TTC549 (cell line): ENCODE data around the gene TTC3.

ENCODE experiments used
- FAIRE-seq: peaks from 2 replicates; lab custom pipeline; 2012; peaks lifted over from hg19 to GRCh38; lab: Jason Lieb, UNC

The TTC3 gene

DNA sequence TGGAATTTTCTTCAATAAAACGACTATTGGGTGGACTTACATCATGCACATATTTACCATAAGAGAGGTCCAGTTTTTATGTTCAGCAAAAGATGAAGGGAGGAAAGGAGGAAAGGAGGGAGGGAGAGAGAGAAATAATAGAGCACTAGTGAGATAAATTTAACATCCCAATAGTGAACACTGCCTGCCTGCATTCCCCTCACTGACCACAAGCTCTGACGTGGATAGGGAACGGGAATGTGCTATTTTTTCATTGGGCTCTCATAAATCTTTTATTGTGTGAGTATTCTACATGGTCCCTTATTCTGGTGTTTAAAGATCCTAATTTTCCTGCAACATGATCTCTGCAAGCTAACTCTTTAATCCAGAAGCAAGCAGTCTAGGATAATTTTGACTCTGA is 82.1 kb downstream of the TTC3 start:
- FAIRE-seq: no peak

DNA sequence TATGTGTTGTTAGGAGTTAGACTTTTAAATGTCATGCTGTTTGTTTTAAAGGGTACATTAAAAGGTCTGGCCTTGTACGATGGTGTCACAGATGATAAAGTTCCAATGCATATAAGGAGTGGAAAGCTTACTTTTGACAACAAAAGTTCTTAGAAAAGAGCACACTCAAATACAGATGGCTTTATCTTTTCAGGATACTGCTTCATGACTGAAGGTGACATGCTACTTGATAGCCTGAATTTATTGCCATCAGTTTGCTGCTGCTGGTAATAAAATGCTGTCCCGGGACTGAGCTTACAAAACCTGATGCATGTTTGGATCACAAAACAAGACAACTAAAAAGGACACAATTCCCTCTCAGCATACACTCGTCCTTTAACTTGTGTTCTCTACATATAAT is 84.9 kb downstream of the TTC3 start:
- no peak for FAIRE-seq

DNA sequence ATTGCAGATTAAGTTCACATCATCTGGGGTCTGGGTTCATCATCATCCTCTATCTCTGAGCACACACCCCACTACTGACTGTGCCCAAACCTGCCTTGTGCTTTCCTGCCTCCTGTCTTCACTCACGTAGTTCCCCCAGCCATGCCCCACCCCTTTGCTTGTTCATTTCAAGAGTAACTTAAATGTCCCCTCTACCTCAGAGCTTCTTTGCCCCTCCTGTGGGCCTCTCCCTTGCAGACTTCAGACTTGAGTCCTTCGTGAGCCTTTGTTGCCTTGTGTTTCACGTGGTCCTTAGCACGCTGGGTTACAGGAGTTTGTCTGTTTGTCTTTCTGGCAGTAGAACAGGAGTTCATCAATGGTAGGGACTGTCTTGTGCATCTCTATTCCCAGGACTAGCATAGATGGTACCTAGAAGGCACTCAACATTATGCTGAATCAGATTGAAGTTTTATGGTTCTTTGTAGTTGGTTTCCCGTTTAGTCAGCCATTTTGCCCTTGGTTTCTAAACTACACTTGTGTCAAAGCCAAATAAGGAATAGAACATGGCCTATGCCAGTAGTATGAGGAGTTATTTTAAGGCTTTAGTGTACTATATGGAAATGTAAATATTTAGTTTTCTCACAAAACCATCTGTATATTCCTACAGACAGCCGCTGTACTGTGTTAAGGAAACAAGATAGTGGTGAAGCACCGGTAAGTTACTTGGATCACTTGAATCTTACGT is 86.2 kb downstream of the TTC3 start:
- no peak for FAIRE-seq

DNA sequence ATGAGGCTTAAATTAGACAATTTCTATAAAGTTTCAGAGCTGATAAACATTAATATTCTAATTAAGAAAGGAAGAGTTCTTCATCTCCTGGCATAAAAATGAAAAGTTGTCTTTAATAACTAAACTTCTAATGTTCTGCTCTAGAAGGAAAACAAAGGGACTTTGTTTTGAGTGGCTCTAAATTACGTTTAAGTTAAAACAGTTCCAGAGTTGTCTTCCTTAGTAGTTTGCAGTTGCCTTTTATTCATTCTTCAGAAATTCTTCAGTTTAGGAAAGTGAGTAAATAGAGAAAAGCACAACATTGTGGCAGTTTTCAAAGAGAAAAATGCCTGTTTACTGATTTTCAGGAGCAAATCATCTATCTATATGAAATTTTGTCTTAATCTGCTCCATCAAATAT is 86.9 kb downstream of the TTC3 start:
- FAIRE-seq: no peak

DNA sequence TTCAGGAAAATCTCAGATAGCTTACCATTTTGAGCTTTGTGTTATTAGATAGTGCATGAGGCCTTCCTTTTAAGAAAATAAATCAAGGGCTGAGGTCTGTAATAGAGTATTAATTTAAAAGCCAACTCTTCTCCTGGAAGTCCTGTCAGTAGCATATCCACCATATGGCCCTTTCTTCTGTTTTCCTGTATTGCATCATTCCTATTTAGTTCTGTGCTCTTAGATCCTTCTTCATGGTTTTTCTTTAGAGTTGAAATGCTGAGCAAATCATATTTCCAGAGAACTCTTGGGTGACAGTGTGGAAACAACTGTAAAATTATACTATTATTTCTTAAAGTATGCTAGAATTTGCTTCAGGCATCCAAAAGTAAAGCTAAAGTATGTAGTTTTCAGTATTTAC is 91.7 kb downstream of the TTC3 start:
- no peak for FAIRE-seq

DNA sequence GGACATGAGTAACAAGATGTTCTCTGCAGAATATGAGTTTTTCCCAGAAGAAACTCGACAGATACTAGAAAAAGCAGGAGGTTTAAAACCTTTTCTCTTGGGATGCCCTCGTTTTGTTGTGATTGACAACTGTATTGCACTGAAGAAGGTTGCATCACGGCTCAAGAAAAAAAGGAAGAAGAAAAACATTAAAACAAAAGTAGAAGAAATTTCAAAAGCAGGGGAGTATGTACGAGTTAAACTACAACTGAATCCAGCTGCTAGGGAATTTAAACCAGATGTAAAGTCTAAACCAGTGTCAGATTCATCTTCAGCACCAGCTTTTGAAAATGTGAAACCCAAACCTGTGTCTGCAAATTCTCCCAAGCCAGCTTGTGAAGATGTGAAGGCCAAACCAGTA is 92.5 kb downstream of the TTC3 start:
- no peak for FAIRE-seq

DNA sequence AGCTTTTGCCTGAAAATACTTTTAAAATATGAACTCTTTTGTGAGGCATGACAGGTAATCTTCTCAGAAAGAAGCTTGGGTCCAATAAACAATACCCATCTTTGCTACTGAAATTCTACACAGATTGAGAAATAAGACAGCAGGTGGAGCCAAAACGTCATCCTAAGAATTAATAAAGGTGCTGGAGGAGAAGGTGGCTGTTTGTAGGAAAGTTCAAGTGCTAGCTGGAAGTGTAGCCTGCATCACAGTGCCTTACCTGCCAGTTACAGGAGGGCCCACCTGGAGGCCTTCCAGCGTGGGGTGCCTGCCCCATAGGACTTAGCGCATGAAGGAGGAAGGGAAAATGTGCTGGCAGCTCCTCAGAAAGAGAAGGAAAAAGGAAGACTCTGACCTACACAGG is 93.7 kb downstream of the TTC3 start:
- FAIRE-seq: no peak

DNA sequence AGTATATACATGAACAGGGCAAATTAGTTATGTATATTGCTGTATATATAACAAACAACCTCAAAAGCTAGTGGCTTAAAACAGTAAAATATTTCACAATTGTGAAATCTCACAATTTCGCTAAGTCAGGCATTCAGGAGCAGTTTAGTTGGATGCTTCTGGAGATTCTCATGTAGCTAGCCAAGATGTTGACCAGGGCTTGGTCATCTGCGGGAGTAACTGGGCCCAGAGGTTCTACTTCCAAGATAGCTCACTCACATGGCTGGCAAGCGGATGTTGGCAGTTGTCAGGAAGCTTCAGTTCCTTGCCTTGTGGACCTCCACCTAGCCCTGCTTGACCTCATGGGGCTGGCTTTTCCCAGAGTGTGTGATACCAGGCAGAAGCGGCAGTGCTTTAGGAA is 95.6 kb downstream of the TTC3 start:
- FAIRE-seq: no peak

DNA sequence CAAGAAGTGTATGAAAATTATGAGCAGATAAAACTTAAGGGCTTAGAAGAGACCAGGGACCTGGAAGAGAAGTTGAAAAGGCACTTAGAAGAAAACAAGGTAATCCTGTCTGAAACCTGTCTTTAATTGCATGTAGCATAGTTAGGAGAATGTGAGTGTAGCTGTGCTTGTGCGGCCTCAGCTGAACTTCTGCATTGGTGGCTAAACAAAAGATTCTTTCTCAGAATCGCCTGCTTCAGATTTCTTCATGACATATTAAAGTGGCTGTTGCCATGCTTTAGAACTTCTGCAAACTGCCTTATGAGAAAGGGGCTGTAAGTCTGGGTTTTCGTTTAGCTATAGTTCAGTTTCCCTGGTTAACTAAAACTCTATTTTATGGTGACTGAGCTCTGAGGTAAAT is 99.6 kb downstream of the TTC3 start:
- no peak for FAIRE-seq

DNA sequence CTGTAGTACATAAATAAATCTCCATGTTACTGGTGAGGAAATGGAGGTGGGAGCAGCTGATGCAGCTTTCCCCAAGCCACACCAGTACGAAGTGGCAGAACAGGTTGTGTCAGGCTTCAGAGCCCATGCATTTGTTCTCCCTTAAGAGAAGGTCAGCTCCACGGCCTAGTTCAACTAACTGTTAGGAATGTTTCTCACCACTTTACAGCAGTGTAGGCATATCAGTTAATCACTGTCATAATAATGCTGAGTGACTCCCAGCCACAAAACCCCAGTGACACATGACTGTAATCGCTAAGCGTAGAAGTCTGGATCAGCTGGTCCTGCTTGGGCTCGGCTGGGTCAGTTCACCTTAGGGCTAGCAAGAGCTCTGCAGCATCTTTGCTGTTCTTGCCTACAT is 103.7 kb downstream of the TTC3 start:
- no peak for FAIRE-seq

DNA sequence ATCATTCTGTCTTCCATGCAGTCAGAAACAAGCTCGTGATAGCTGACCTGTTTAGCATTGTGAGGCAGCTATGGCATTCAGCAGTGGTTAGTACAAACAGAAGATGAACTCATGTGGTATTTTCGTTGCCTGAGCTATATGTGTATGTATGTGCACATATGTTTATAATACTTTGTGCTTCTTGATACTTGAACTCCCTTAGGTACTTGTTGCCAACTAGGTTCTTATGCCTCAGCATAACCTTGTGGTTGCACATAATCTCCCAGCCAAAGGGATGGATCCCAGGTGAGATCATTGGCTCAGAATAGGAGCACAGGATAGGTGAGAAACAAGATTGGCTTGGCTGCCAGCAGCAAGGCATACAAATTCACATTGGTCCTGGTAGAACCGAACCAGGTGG is 108.0 kb downstream of the TTC3 start:
- no peak for FAIRE-seq

DNA sequence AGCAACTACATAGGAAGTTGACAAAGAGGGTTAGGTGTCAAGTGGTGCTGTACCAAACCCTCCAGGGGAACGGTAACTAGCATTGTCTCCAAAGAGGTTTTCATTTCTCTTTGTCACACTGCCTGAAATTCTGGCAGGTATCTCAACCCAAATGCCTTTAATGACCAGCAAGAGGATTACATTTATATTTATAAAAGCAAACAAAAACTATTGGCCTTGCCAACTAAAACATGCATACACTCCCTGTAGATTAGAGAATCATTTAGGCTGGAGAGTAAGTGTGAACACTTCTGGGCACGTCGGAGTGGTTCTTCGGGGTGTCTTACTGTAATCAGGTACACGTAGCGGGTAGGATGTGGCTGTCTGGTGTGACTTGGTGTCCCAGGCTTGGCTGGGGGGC is 109.2 kb downstream of the TTC3 start:
- FAIRE-seq: no peak

DNA sequence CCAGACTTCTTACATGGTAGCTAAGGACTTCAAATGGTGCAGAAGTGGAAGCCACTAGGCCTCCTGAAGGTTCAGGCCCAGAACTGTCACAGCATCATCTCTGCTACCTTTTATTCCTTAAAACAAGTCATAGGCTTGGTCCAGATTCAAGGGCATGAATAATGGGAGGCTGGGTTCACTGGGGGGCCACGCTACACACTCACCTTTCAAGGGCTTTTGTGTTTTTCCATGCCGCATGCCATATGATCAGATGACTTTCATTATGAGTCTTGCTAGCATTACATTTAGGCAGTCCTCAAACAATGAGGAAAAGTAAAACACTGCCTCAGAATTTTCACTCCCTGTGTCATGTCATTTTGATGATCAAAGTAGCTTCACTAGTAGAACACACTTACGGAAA is 110.7 kb downstream of the TTC3 start:
- no peak for FAIRE-seq

DNA sequence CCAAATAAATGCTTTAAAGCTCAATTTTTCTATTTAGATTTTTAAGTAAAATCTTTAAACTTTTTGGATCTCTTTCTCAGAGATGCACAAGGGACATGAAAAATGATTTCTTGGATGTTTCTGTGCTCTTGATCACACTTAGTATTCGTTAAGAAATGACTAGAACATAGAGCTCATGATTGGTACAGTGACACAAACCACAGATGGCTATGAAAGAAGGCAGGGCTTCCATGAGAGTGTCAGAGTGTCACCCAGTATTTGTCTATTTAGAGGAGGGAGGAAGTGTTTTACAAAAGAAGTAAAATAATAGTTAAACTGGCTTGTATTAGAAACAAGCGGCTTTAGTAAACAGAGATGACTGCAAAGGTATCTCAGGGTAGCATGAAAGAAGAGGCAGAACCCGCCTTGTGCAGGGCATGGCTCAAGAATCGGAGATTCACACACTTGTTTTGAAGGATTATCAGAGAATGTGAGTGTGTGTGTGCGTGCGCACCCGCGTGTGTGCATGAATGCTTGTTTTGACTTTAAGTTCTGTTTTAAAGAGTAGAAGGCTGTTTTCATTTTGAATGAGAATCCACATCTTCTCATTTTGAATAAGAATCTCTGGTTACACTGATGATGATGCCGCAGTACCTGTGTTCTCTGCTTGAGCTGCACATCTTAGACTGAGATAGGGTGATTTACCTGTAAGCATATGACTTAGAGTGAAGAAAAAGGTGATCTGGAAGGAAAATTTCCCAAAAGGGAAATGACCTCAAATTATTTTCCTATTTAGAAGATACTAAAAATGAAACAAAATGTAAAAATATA is 111.9 kb downstream of the TTC3 start:
- no peak for FAIRE-seq

DNA sequence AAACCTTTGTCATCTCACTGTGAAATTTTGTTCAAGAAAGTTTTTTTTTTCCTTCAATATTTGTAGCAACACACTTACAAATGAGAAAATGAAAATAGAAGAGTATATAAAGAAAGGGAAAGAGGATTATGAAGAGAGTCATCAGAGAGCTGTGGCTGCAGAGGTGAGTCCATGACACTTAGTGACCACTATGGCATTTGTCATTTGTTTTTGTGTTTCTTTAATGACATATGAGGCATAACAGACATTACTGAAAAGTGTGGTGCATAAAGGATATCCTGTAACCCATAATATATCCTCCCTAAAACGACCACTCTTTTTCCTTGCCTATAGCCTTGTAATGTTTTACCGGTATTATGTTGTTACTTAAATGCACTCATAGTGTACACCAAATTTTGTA is 113.9 kb downstream of the TTC3 start:
- FAIRE-seq: no peak

DNA sequence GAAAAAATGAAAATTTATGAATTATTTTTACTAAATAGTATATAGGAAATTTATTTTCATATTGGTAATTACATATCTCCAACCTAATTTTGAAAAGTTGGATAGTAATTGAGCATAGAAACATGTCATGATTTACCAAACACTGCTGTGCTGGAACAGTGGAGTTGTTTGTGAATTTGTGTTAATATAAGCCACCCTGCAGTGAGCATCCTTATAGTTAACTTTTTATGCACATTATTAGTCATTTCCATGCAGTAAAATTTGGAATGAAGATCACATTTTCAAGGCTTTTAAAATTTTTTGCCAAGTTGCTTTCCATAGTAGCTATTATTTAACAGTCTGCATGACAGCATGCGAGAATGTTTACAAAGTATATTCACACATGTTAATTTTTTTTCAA is 115.8 kb downstream of the TTC3 start:
- no peak for FAIRE-seq

DNA sequence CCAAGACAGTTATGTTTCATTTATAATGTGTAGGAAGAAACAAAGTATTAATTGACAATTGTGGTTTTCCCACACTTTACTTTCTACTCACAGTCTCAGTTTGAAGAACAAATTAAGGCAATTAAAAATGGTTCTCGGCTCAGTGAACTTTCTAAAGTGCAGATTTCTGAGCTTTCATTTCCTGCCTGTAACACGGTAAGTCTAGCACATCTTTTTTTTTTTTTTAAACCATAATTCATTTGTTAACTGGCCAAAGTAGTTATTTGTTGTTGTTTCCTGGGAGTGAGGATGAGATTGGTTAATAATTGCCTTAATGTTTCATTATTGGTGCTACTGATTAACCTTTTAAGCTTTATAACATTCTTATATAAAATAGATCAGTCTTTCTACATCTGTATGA is 119.0 kb downstream of the TTC3 start:
- FAIRE-seq: no peak

DNA sequence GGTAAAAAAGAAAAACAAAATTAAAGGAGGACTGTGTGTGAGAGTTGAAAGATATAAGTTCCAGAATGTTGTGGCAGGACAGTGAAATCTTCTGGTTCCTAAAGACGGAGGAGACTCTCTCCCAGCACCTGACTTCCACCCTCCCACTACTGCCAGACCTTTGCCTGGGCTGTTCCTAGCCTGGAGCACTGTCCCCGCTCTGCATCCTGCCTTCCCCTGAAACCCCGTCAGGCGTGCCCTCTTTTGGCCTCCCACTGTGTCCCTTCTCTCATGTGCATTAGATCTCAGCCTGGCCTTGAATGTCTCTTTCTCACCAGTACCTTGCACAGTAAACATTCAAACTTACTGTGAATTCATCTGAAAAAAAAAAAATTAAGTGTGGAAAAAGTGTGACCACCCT is 120.0 kb downstream of the TTC3 start:
- no peak for FAIRE-seq

DNA sequence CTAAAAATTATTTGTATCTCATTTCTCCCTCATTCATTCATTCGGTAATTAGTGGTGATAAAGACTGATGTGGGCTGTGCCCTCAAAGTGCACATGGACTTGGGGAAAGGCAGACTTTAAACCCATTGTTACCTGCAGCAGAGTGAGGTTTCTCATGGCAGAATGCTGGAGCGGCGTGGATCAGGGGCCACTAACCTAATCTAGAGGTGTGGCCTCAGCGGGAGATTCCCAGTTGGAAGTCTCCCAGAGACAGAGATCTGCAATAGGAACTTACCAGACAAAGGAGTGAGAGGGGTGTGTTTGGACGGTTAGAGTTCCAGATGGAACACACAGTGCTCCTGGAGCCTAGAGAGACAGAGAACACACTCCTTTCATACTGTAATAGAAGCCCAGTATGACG is 120.6 kb downstream of the TTC3 start:
- no peak for FAIRE-seq

DNA sequence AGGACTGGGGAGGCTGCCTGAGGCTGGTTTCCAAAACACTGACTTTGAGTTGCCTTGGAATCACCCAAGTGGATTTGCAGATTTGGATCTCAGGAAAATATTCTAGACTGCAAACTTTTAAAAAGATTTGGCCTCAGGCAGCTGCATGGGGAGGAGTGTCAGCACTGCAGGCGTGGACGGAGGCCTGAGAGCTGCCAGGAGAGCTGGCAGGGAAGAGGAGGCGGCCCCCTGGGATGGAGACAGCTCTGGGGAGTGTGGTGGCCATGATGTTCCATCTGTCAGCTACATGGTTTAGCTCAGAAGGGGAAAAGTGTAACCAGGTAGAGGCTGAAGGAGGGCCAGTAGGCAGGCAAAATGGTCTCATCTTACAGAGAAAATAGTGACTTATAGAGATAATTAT is 122.0 kb downstream of the TTC3 start:
- no peak for FAIRE-seq

DNA sequence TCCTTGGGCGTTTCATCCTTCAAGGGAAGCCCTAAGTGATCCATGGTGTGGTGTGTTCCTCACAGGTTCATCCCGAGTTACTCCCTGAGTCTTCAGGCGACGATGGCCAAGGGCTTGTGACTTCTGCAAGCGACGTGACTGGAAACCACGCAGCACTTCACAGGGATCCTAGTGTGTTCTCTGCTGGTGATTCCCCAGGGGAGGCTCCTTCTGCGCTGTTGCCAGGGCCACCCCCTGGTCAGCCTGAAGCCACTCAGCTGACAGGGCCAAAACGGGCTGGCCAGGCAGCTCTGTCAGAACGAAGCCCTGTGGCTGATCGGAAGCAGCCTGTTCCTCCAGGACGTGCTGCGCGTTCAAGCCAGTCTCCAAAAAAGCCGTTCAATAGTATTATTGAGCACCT is 122.6 kb downstream of the TTC3 start:
- FAIRE-seq: no peak

DNA sequence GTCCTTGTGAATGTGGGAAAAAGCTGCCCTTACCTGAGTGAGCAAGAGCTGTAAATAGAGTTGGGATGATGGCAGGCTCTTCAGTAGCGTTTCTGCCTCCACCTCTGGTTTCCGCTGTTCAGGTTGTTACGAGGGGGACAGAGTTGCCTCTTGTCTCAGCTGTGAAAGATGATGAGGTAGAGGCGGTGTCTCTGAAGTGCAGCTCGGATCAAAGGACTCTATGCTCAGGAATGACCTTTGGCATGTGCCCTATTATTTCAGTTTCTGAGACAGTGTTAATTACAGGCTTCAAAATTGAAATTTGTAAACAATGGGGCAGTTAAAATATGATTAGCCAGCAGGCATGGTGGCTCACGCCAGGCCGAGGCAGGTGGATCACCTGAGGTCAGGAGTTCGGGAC is 123.8 kb downstream of the TTC3 start:
- FAIRE-seq: no peak

DNA sequence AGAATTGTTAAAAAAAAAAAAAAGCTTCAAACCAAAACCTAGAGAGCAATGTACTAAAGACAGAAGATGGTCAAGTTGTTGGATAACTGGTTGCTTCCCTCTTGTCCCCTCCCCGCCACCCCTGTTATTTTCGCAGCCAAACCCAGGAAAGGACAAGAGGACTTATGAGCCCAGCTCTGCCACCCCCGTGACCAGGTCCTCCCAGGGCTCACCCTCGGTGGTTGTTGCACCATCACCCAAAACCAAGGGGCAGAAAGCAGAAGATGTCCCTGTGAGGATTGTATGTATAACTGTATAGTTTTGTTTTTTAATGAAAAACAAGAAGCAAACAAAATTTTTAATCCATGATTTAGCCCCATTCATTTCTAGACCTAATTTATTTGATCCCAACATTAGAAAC is 124.7 kb downstream of the TTC3 start:
- no peak for FAIRE-seq
